NCI-H2081 (cell line): ENCODE measurements around the gene WRNIP1.

ENCODE experiments used
- DNase-seq, 2 experiments: peaks; one replicate each; lab custom pipeline; 2025; lab: John Stamatoyannopoulos, UW

The WRNIP1 gene

DNA sequence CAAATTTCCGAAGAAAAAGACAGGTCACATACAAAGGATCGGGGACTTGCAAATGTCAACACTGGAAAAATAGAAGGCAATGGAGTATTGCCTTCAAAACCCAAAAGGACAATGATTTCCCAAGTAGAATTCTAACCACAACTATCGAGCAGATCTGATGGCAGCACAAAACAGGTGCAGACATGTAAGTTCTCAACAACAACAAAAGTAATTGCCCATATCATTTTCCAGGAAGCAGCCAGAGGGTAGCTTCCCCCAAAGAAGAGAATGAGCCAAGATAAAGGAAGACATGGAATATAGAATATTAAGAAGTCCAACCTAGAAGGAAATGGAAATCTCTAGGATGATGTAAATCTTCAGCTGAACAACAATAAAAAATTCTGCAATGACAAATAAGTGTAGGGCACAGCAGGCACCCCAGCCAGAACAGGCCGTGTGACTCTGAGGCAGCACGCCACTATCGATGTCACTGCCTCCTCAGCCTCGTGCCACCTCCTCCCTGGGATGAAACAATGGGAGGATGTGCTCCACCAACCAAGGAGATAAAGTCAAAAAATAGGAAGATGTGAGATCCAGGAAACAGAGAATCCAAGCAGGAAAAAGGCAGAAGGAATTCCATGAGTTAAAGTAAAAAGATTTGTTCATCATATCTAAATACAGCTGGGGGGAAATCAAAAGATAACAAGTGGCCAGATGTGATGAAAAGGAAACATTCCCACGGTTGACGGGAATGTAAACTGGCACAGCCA, 42.3 kb downstream of the WRNIP1 start:
- no peak for DNase-seq

DNA sequence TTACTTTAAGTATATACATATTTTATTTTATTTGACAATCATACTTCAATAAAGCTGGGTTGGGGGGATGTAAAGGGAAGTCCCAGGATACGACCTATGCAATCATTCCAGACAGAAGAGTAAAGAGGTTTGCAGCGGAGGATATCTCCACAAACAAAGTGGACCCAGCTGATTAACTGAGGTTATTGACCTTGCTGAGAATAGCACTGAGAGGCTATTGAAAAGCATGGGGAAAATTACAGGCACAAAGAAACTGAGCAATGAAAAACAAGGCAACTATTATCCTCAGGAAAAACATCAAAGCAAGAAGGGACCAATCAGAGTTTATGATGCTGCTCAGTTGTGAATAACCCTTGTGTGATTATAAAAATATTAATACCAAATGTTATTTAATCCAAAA, 43.8 kb downstream of the WRNIP1 start:
- DNase-seq = no peak

DNA sequence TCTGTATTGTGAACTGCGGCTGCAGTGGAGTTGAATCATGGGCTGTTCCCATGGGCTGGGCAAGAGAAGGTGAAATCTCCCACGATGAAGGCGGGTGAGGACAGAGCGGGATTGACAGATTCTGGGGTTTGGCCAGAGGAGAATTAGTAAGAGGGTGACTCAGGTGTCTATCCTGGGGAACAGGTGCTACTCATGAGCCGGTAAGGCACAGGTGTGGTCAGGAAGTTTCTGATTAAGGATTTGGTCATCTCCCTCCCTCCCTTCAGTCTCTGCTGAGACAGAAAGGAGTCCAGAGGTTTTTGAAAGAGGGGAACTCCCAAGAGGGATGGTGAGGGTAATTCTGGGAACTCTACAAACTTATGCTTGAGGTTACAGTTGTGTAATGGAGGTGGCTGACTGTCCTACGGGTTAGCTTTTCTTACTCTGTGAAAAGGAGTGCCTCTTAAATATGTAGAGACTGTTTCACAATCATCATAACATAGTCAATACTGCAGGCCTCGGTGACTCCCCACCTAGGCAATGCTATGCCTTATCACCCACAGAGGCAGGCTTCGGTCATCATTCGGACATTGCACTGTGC, 45.0 kb downstream of the WRNIP1 start:
- no peak for DNase-seq

DNA sequence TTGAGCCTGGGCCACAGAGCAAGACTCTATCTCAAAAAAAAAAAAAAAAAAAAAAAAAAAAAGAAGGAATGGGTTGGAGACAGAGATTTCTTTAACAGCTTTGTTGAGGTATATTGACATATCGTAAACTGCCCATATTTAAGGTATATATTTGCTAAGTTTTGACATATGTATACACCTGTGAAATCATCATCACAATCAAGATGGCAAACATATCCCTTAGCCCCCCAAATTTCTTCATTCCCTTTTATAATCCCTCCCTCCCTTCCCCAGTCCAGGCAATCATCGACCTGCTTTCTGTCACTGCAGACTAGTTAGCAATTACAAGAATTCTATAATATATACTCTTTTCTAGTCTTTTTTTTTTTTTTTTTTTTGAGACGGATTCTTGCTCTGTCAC, 47.5 kb downstream of the WRNIP1 start:
- no peak for DNase-seq

DNA sequence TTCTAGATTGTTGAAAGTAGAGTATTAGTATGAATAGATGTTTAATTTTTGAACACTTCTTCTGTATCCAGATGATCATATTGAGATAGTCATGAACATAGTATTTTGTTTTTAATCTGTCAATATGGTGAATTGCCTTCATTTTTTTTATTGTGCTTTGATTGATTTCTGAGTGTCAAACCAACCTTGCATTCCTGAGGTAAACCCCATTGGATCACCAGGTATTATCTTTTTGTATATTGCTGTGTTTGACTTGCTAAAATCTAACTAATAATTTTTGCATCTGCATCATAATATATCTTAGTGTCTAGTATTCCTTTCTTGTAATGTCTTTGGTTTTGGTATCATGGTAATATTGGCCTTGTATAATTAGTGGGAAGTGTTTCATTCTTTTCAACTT, 51.0 kb downstream of the WRNIP1 start:
- no peak for DNase-seq

DNA sequence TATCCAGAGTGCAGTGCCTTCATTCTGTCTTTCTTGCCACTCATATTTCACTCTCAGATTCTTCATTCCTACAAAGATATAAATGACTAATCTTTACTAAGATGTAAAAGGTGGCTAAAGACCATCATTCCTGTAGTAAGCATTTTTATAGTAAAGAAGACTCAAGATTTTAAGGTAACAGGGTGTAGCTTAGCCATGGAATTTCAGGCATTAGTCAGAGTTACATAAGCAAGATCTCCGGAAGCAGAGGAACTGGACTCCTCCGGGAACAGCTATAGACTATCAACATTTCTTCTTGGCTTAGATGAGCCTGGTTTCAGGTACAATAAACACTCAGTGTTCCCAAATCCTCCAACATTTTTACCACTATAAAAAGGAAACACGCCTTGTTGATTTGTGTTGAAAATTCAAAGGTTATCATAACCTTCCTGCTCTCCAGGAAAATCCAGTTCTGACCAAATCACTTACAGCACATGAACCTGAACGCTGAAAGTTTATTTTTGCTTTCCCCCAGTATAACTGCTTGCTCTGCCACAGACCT, 52.8 kb downstream of the WRNIP1 start:
- DNase-seq = no peak

DNA sequence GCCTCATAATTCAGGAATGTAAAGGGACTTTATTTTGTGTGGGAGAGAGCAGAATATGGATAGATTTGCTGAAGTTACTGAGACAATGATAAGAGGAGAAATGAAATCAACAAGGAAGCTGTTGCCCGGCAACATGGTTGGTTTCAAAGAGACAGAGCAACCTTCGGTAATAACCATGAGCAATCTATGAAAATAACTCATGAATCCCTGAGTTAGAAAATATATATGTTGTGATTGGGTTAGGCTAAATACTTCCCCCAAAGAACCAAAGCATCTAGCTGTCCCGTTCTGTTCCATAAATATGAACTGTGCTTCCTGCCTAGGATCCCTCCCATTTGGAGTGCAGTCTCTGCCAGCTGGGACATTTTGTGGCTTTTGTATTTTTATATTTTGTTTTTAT, 53.4 kb downstream of the WRNIP1 start:
- DNase-seq = no peak

DNA sequence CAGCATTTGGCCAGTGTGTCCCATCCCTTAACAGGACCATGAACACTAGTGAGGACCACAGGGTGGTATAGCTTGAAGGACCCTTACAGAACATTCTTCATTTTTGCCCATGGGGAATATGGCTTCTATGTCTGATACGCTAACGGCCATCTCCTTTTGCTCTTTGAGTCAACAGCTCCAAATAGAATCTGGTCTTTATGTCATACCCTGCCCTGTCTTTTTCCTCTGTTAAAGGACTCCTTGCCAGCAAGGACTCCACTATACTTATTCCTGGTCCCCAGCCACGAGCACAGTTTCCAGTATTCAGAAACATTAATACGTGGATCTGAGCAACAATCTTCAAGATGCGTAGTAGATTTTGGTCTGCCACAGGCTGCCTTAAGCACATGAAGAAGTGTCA, 53.9 kb downstream of the WRNIP1 start:
- no peak for DNase-seq

DNA sequence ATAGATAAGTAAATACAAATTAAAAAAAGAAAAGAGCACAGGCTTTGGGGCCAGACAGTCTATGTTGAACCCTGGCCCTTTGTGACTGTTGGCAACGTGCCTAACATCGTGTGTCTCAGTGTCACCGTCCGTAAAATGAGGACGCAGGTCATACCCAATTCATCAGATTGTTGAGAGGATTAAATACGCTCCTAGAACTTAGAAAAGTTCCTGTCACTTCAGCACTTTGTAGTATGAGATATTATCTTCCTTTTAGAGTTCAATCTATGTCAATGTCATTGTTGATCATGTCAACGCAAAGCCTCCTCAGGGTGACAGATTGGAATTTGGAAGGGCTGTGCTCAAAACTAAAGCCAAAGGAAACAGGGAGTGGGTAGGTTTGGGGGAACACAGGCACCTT, 54.8 kb downstream of the WRNIP1 start:
- no peak for DNase-seq

DNA sequence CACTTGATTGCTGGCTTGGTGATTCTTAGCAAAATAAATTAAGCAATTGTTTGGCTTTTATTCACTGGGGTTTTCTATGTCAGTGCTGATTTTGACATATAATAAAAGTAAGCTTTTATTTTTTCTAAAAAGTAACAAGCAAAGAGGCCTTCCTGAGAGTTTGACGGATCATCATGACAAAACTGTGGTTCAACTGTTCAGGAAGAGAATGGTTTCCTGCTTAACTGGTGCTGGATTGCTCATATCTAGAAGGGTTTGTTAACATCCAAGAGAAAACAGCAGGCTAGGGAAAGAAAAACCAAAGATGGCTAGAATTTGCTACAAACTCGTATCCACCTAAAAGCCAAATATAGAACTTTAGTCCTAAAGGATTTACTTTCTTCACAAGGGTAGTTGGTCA, 55.2 kb downstream of the WRNIP1 start:
- DNase-seq = no peak

DNA sequence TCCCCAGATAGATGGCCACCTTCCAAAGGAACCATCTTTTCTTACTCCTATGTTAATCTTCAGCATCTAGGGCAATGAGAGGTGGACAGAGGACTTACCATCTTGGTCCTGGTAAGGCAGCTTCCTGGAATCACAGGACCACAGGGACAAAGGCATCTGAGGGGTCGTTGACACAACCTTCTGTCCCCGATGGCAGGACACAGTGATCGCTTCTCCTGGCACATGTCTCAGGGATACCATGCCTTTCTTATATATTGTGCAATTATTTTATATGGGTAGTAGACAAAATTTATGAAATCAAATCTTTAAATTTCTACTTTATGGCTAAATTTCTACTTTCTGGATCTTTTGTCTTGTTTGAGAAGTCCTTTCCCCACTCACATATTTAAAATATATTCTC, 56.4 kb downstream of the WRNIP1 start:
- DNase-seq = no peak

DNA sequence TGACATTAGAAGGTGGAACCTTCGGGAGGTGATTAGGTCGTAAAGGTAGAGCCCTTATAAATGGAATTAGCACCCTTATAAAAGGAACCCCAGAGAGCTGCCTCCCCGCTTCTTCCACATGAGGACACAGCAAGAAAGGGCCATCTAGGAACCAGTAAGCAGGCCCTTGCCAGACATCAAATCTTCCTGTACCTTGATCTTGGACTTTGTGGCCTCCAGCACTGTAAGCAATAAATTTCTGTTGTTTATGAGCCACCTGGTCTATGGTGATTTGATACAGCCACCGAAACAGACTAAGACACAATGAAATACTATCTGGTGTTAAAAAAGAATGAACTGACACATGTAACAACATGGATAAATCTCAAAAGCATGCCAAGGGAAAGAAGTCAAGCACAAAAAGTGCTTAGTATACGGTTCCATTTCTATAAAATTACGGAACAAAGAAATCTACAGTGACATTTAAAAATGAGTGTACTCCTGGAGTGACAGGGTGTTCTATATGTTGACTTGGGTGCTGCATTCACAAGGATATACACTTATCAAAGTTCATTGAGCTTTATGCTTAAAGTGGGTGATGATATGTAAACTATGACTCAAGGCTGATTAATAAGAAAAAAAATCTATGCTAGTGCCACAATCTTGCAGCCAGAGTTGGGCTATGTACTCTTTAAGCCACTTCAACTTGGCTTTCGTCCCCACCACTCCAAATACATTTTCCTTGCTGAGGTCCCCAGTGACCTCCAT, 58.1 kb downstream of the WRNIP1 start:
- DNase-seq = no peak

DNA sequence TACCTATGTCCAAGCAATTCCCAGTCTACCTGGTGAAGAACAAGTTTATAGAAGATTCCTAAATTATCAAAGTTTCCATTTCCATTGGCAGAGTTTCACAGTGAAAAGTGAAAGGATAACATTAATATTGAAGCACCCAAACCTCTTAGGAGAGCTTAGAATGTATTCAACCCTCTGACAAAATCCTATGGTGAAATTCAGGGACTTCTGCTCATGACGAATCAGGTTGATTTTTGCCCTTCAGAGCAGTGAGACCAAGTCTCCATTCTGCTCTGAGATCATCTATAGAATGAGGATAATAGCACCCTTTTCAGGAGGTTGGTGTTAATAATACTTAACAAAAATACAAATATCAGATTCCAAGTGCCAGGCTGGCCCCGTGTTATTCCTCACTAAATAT, 60.9 kb downstream of the WRNIP1 start:
- DNase-seq = no peak

DNA sequence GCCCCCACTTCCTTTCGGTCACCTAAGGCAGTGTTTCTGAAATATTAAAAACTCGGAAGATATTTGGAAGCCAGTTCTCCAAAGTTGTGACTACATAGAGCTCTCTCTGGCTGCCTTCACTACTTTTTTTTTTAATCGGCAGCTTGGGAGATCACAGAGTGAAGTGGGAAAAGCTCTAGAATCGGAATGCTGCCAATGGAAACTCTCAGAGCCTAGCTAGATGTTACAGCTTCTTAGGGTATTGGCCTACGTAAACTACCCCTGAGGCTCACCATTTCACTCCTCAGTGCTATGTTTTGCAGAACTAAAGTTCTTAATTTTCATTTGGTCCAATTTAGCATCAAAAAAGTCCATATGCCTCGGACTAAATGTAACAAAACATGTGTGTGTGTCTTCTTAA, 61.9 kb downstream of the WRNIP1 start:
- no peak for DNase-seq

DNA sequence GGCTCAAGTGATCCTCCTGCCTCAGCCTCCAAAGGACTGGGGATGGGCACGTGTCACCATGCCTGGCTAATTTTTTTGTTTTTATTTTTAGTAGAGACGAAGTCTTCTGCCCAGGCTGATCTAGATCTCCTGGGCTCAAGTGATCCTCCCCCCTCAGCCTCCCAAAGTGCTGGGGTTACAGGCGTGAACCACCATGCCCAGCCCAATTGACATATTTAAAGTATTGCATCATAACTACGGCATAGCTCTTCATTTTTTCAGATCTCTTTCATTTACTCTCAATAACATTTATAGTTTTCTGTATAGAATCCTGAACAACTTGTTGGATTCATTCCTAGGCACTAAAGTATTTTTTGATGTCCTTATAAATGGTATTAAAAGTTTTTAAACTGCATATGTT, 63.4 kb downstream of the WRNIP1 start:
- no peak for DNase-seq

DNA sequence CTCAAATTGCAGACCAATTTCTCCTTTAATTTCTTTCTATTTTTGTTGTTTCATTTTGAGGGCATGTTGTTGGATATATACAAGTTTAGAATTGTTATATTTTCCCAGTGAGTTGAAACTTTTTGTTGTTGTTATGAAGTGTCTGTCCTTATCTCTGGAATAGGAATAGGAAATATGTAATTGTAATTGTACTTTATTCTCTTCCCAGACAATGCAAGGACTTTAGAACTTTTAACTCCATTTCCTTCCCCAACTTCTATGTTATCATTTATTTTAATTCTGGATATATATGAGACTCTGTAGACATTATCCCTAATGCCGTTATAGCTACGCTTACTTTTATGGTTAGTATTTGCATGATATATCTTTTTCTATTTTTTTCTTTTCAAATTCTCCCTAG, 64.1 kb downstream of the WRNIP1 start:
- no peak for DNase-seq

DNA sequence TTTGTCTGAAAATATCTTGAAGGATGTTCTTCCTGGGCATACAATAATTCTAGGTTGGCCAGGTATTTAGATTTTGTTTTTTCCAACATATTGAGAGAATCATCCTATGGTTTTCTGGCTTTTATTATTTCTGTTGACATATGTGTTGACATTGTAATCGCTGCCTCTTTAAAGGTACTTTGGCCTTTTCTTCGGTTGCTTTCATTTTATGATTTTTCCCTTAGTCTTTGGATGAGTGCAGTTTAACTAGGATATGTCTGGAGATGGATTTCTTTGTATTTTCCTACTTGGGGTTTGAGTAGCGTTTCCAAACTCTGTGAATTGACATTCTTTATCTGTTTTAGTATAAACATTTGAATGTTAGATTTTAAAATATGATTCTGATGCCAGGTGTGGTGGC, 65.0 kb downstream of the WRNIP1 start:
- no peak for DNase-seq

DNA sequence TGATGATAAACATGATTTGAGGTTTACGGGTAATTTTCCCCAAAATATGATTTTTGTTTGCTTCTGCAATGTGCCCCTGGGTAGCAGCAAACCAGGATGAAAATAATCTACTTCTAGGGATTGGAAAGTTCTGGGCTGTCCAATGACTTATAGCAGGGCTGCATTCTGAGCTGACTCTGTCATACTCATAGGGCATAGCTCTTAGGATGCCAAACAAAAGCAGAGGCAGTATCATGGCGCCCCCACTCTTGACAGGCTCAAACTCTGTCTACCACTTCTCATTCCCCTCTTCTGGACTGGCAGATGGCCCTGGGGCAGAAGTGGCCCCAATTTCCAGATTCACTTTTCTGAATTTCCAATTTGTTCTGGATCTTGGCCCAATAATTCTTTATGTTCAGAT, 66.2 kb downstream of the WRNIP1 start:
- no peak for DNase-seq

DNA sequence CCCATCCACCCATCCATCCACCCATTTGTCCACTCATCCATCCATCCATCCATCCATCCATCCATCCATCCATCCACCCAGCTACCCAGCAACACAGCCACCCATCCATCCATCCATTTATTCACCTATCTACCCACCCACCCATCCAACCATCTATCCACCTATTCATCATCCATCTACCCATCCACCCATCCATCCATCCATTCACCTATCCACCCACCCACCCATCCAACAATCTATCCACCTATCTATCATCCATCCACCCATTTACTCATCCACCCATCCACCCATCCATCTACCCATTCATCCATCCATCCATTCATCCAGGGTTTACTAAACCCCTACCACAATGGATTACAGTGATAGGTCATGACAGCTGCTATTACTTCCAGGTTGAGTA, 69.1 kb downstream of the WRNIP1 start:
- DNase-seq = no peak
